H7 (cell line): Measurements from ENCODE around the gene MTARC1. TPM values are rescaled to one million over a fixed set of nuclear protein-coding genes. Genes with fewer than 3 reads are reported as not detected.

Experiments
- DNase-seq: peaks from one replicate; pipeline ENCODE4 v3.0.0; 2012
- H3K27me3 ChIP-seq: 2 replicates; pipeline ENCODE4 v1.6.0; 2011; ENCODE audit warnings: mild to moderate bottlenecking, low read length; ENCODE audit not compliant: control insufficient read depth, insufficient read depth
- H3K36me3 ChIP-seq: replicated peaks from 2 replicates; pipeline ENCODE4 v1.5.1; 2011; ENCODE audit warnings: low read length; ENCODE audit not compliant: control insufficient read depth, insufficient read depth
- H3K4me3 ChIP-seq: 2 replicates; pipeline ENCODE4 v1.5.1; 2011; ENCODE audit warnings: low read depth, mild to moderate bottlenecking, control low read depth, low read length, moderate library complexity; ENCODE audit not compliant: insufficient read depth
- total RNA-seq: library from RNA; depleted of rRNA; stranded (reverse); fragments of >200 nt; shearing (Covaris generic); gene quantifications from 2 replicates; pipeline ENCODE4 v1.2.3, GENCODE V29; 2014

MTARC1 gene
- total RNA-seq, 1 experiment from 2014 or later, result 31.2 TPM

DNA sequence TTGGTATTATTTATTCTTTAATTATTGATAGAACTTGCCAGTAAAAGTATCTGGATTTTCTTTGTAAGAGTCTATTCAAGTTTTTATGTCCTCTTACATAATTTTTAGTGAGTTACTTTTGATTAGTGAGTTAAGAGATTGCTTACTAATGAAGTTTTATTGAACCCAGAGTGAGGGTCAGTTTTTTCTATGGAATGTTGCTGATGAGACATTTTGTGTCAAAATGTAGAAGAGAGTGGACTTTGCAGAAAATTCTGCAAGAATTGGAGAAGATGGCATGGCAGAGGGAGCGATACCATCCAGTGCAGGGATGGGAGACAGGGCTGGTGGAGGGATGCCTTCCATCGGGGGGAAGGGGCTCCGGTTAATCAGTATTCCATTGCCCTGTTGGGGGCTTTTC, 27.6 kb upstream of the MTARC1 start:
- Histone ChIP-seq H3K4me3 (no peak overlapping the region), H3K36me3 (no peaks in the 10 kb centered on the region; the same call in 1 of the 2 replicates), H3K27me3 (no peaks in the 10 kb centered on the region)
- no peak for DNase-seq

DNA sequence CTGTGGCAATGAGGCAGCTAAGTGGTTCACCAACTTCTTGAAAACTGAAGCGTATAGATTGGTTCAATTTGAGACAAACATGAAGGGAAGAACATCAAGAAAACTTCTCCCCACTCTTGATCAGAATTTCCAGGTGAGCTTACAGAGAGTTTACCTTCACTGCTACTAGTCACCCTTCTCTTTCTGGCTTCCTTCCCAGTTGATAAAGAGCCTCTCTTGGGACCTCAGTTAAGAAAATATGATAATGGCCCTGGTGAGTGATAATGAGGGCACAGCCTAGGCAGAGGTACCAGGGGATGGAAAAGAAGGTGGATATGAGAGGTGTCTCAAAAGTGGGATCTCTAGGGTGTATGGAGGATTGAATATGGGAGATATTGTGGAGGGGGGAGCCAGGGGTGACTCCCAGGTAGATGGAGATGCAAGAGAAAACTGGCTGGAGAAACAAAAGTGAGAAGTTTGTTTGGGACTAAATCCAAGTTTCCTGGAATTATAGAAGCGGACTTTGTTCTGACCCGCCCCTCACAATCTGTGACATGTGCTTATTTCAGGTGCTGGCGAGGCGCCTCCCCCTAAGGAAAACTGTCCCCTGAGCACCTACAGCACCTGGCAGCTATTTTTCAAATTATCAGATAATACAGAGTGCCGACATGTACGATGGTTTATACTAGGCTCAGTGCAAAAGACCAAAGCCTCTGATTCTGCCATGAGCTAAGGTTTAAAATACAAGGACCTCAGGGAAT, 24.9 kb upstream of the MTARC1 start:
- no peaks in the 10 kb centered on the region for H3K27me3 ChIP-seq
- no peaks in the 10 kb centered on the region; the same call in 1 of the 2 replicates for H3K36me3 ChIP-seq
- no peak for DNase-seq
- no peak overlapping the region for H3K4me3 ChIP-seq

DNA sequence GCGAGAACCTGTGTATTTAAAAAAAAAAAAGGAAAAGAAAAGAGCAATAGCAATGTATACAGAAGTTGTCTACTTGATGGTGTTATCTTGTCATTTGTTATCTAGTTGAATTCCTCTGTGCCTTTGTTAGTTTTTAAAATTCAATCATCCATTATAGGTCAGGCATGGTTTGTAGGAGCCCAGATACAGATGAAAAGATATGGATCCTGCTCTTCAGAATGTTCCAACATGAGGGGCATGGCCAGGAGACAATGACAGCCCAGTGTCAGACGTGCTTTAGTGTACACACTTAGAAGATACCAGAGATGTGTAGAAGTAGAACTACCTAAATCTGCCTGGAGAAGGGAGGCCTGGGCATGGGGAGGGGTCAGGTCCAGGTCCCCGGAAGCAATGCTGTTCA, 22.0 kb upstream of the MTARC1 start:
- Histone ChIP-seq H3K27me3 (no peaks in the 10 kb centered on the region), H3K36me3 (no peaks in the 10 kb centered on the region; the same call in 1 of the 2 replicates), H3K4me3 (no peak overlapping the region)
- no peak for DNase-seq

DNA sequence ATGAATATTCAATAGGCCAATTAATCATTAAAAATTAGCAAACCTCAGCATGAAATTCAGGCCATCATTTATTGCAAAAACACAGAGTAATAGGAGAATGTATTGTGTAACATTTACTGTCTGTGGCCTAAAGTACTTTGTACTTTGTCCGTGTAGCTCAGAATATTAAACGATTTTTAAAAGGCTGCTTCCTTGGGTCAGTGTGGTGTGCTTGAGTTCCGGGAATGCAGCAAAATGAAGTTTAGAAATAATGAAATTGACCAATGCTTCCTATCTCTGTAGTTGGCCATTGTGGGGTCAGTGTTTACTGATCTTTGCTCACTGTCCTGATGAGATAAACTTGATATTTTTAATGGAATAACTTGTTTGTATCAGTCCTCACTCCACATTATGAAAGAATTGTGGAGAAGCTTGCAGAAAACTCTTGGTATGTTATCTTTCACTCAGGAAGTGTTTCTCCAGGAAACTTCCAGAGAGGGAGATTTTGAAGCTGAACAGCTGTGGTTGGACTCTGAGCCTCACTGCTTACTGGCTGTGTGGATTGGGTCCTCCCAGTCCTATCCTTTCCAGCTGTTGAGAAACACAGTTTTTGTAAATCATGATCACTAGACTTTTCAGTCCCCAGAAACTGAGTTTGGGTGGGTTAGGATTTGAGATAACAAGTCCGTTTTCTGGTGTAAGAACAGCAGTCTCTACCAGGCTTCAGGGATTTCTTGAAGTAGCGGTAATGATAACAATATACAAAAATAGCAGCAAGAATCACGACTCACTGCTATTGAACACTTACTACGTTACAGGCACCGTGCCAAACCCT, 19.2 kb upstream of the MTARC1 start:
- Histone ChIP-seq H3K36me3 (no peaks in the 10 kb centered on the region; the same call in 1 of the 2 replicates), H3K4me3 (no peak overlapping the region), H3K27me3 (no peaks in the 10 kb centered on the region)
- DNase-seq, result no peak

DNA sequence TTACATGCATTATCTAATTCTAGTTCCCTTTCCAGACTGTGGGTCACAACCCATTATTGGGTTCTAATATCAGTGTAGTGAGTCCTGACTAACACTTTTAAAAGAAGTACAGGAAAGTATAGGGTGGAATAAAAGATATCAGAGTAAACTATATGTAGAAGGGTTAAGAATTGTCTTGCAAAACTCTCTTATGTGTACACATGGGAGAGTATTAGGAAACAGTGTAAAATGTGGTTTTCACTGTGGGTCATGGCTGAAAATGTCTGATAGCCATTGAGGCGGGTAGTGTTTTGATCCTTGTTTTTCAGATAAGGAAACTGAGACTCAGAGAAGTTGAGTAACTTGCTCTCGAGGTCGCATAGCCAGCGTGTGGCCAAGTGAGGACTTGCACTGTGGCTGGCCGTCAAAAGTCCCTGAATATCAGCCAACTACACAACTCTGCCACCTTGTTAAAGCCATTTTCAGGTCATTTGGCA, 18.5 kb upstream of the MTARC1 start:
- no peak for DNase-seq
- no peaks in the 10 kb centered on the region for H3K27me3 ChIP-seq
- H3K4me3 ChIP-seq, result no peak overlapping the region
- H3K36me3 ChIP-seq, result no peaks in the 10 kb centered on the region; the same call in 1 of the 2 replicates

DNA sequence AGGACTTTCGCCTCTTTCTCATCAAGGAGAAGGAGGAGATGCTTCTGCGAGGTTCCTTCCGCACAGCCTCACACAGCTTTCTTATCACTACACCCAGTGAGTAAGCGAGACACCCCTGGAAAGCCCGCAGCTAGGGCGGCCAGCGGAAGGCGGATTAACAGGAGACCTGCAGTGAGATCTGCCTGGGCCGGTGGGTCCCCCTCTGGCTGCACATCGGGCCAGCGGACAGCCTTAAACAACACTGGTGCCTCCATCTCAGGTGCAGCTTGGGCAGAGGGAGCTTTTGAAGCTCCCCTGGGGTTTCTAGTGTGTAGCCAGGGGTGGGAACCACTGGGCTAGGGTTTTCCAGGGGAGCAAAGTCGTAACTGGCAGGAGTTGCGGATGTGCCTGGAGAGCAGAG, 17.5 kb upstream of the MTARC1 start:
- no peak overlapping the region for H3K4me3 ChIP-seq
- H3K27me3 ChIP-seq, result no peaks in the 10 kb centered on the region
- no peaks in the 10 kb centered on the region; the same call in 1 of the 2 replicates for H3K36me3 ChIP-seq
- no peak for DNase-seq

DNA sequence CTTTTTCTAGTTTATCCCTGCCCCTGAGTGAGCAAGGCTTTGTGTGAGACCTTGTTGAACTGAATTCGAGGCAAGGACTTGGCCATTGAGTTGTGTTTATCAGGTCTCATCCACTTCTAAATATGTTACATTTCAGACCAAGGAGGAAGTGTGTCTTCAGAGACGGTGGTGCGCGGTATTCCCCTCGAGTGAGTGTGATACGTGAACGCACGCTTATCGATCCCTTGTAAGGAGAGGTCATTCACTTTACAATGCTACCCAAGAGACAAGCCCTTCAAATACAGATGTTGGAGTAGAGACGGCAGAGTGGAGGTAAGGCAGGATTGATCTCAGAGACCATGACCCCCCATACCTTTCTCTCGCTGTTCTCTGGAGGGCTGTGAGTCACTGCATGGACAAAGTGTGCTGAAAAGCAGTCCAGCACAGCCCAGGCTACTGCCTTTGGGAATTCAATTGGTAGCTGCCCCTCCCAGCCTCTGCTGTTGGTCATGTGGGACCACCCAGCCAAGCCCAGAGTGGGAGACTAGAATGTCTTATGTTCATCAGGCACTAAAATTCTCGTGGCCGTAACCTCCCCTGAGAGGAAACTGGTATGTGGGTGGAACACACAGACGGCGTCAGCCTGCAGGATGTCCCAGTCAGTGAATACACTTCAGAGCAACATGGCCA, 16.3 kb upstream of the MTARC1 start:
- H3K27me3 ChIP-seq, result no peaks in the 10 kb centered on the region
- H3K36me3 ChIP-seq, result no peaks in the 10 kb centered on the region
- no peak overlapping the region for H3K4me3 ChIP-seq
- DNase-seq, result no peak

DNA sequence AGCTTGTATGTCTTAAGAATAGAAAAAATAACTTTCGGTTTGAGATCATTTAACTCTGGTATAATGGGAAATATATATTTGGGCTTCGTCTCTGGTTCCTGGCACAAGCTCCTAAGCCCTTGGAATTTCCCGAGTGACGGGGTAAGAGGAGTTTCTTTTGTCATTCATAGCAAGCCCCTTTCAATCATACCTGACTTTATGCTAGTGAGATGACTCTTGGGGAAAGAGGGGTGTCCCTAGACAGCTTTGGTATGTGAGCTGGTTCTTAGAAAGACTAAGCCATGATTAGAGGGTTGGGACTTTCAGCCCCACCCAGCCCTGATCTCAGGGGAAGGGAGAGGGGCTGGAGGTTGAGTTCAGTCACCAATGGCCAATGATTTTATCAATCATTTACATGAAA, 13.9 kb upstream of the MTARC1 start:
- Histone ChIP-seq H3K4me3 (no peak overlapping the region), H3K27me3 (no peaks in the 10 kb centered on the region), H3K36me3 (no peaks in the 10 kb centered on the region)
- no peak for DNase-seq

DNA sequence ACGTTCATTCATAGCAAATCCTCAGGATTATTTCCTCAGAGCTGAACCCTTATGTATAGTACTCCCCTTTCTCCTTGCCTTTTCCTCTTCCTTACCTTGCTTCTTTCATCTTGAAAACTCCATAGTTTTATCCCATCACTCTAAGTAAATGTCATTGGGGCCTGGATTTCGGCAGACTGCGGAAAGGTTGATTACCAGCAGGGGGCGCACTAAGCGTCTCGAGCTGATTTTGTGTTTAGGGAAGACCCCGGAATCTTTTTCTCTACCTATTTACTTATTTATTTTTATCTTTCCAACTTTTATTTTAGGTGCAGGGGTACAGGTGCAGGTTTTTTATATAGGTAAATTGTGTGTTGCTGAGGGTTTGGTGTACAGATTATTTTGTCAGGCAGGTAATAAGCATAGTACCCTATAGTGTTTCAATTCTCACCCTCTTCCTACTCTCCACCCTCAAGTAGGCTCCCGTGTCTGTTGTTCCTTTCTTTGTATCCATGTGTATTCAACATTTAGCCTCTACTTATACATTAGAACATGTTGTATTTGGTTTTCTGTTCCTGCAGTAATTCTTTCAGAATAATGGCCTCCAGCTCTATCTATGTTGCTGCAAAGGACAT, 11.4 kb upstream of the MTARC1 start:
- H3K27me3 ChIP-seq, result no peaks in the 10 kb centered on the region
- H3K4me3 ChIP-seq, result no peak overlapping the region
- no peaks in the 10 kb centered on the region for H3K36me3 ChIP-seq
- peak; percentile 67 for DNase-seq

DNA sequence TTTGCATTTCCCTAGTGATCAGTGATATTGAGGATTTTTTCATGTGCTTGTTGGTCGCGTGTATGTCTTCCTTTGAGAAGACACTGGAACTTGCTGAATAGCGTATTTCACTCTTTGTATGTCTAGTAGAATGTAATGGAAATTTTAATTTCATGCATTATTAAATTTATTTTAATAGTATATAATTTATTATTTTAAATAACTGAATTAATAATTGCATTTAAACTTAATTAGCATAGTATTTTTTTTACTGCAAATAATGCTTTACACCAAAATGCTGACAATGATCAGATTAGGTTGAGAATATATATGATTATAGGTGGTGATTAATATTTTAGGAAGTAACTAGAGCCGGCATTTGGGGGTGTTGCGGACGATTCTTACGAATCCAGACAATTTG, 10.5 kb upstream of the MTARC1 start:
- DNase-seq, result no peak
- Histone ChIP-seq H3K4me3 (no peak overlapping the region), H3K27me3 (no peaks in the 10 kb centered on the region), H3K36me3 (no peaks in the 10 kb centered on the region)

DNA sequence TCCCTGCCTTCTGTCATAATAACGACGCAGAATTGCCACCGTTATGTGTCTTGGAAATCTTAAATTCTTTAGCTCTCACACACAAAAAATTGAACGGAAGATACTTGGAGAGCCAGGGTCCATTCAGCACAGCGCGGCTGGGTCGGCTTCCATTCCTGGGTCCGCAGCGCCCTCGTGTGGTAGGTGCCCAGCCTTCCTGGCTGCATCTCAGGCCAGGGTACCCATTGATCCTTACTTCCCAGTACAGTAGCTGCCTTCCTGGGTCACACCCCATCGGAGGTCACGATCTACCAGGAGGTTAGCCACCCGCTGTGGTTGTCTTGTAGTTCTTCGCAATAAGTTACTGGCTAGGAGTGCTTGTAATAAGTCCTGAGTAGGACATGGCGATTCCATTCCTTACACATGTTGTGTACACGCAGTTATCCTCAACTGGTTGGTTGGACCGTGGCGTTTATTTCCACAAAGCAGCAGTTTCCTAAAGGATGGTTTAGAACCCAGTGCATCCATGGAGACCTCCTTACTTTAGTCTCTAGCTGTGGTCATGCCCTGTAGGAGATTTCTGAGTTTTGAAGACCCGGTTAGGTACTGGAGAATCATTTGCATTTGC, 9.9 kb upstream of the MTARC1 start:
- no peaks in the 10 kb centered on the region for H3K27me3 ChIP-seq
- DNase-seq, result peak; percentile 84
- no peaks in the 10 kb centered on the region for H3K36me3 ChIP-seq
- no peak overlapping the region for H3K4me3 ChIP-seq

DNA sequence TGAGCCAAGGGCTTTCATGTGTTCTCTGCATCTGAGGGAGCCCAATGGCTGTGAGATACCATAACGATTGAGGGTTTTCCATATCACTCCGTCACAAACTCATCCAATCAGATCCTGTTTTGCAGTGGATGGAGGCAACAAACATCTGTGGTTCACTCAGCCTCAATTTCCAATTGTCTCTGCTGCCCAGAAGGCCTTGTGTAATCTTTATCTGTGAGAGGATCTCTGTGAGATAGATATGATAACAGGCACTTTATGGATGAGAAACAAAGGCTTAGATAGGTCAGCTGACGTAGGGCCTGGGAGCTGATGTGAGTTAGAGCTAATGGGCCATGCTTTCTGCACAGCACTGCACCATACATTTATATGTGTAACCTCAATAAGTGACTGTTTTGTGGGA, 3.3 kb upstream of the MTARC1 start:
- no peak for DNase-seq
- no peak overlapping the region for H3K4me3 ChIP-seq
- H3K36me3 ChIP-seq, result no peaks in the 10 kb centered on the region
- no peaks in the 10 kb centered on the region for H3K27me3 ChIP-seq

DNA sequence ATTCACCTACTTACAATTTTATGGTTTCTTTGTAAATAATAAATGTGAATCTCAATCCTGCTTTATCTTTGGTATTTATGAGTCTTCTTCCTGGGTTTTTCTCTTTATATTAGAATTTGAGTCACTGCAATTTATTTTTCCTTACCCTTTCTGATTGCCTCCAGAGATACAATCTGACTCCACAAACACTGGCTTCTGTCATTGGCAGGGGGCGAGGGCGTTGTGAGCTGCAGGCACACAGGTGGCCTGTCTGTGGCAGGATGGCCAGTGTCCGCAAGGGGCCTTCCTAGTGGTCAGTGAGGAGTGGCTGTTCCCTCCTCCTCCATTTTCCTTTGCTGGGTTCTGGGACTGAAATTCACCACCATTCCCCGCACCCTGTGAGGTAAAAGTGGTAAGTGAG, 2.0 kb upstream of the MTARC1 start:
- H3K27me3 ChIP-seq, result no peaks in the 10 kb centered on the region
- no peaks in the 10 kb centered on the region for H3K36me3 ChIP-seq
- no peak overlapping the region for H3K4me3 ChIP-seq
- no peak for DNase-seq
